GM10248 (cell line): ENCODE measurements around the gene THOC7.
A peak's percentile ranks its signal among the peaks of the same experiment; 100 is the strongest.

Experiments used
- CTCF ChIA-PET: fragments of 300-600 bp; sonication (Branson Sonifier 250); formaldehyde crosslinking; extraction: SDS; loops from one replicate; lab custom pipeline; 2021; ENCODE audit warnings: antibody characterized with exemption; lab: Yijun Ruan, JAX
- POLR2A ChIA-PET: fragments of 350-650 bp; sonication (Branson Sonifier 250); formaldehyde crosslinking; extraction: SDS; loops from one replicate; lab custom pipeline; 2020; ENCODE audit warnings: antibody characterized with exemption; lab: Yijun Ruan, JAX
- DNase-seq: peaks from one replicate; pipeline ENCODE4 v3.0.0; 2012; ENCODE audit errors: extremely low spot score
- TF ChIP-seq, protein P1 (sequence below): IDR thresholded peaks from 2 replicates; pipeline ENCODE4 v1.5.1; 2012; ENCODE audit warnings: mild to moderate bottlenecking, low read depth; ENCODE audit errors: extremely low read depth, missing control alignments, control extremely low read depth

The THOC7 gene

DNA sequence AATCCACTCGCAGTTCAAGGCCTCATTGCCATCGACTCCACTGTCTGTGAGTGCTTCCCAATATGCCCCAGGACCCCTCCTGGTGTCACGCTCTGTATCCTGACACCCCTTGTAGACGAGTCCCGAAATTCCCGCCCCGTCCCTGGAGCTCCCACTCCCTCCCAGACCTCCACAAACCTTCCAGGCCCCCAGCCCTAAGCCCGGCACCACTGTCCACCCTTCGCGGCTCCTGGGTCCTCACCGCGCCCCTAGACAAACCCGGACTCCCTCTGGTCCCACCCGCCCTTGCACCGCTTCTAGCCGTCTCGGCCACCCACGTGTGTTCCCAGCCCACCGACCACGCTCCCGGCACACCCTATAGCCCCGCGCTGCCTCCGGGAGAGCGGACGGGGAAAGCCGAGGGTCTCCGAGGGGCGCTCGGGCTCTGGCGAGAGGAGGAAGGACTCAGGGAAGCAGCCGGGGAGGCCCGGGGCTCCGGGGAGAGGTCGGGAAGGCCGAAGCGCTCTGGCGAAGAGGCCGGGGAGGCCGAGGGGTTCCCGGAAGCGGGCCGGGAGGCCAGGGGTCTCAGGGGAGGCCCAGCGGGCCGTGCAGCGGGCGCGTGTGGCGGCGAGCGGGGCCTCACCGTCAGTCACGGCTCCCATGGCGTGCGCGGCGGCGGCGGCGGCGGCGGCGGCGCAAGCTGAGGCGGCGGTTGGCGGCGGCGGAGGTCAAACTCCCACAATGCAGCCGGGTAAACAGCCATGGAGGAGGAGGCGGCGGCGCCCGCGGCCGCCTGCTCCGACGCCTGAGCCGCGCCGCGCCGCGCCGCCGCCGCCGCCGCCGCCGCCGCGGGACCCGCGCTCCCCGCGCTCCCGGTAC lies at the start of gene THOC7, which contains the start of gene ATXN7:
TSS of gene THOC7 (minus strand) at position 656 of the 858 bp plus-strand sequence. CDS start at position 641, 15 bp downstream.
TSS of gene ATXN7 (plus strand) at position 718 of the 858 bp plus-strand sequence. CDS start 48,732 bp downstream, outside the sequence.
- CTCF ChIA-PET, result interaction anchor here (1.3 kb wide), 1 partner anchor 10 kb away, joined by 4 read pairs; no protein-coding TSS in a partner anchor

DNA sequence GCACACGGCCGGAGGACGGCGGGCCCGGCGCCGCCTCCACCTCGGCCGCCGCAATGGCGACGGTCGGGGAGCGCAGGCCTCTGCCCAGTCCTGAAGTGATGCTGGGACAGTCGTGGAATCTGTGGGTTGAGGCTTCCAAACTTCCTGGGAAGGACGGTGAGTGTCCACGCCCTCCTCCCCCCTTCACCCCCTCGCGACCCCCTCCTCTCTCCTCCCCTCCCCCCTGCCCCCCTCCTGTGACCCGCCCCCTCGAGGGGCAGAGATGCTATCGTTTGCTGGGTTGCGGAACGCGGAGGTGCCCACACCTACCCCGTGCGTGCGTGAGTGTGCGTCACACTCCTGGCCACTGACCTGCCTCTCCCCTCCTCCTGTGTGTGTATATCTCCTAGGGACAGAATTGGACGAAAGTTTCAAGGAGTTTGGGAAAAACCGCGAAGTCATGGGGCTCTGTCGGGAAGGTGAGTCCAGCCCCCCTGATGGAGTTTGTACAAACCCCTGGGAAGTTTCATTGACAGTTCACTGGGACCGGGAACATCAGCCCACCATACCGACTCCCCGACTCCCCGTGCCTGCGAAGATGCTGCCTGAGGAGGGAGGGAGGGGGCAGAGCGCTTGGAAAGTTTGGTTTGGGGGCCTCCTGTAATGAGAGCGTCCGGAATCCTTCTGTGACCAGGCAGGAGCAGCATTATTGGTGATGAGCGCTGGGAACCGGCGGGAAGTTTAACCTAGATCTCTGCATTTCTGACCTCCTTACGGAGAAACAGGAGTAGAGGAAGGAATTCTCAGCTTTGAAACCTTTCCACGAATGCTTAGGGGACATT lies 49.4 kb upstream of the THOC7 start:
- ChIA-PET POLR2A (no interaction called here), CTCF (interaction anchor here (1.0 to 1.5 kb wide), 2 partner anchors 13 to 43 kb away, joined by 5 to 6 read pairs; no protein-coding TSS in a partner anchor)
- TF ChIP-seq, protein P1, sequence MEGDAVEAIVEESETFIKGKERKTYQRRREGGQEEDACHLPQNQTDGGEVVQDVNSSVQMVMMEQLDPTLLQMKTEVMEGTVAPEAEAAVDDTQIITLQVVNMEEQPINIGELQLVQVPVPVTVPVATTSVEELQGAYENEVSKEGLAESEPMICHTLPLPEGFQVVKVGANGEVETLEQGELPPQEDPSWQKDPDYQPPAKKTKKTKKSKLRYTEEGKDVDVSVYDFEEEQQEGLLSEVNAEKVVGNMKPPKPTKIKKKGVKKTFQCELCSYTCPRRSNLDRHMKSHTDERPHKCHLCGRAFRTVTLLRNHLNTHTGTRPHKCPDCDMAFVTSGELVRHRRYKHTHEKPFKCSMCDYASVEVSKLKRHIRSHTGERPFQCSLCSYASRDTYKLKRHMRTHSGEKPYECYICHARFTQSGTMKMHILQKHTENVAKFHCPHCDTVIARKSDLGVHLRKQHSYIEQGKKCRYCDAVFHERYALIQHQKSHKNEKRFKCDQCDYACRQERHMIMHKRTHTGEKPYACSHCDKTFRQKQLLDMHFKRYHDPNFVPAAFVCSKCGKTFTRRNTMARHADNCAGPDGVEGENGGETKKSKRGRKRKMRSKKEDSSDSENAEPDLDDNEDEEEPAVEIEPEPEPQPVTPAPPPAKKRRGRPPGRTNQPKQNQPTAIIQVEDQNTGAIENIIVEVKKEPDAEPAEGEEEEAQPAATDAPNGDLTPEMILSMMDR, result no peak
- DNase-seq, result peak; percentile 31

More for the DNA sequence above, at the start of gene THOC7, which contains the start of gene ATXN7:
- TF ChIP-seq, protein P1, result no peak
- peak; percentile 83 for DNase-seq
- POLR2A ChIA-PET, result no interaction called here

DNA sequence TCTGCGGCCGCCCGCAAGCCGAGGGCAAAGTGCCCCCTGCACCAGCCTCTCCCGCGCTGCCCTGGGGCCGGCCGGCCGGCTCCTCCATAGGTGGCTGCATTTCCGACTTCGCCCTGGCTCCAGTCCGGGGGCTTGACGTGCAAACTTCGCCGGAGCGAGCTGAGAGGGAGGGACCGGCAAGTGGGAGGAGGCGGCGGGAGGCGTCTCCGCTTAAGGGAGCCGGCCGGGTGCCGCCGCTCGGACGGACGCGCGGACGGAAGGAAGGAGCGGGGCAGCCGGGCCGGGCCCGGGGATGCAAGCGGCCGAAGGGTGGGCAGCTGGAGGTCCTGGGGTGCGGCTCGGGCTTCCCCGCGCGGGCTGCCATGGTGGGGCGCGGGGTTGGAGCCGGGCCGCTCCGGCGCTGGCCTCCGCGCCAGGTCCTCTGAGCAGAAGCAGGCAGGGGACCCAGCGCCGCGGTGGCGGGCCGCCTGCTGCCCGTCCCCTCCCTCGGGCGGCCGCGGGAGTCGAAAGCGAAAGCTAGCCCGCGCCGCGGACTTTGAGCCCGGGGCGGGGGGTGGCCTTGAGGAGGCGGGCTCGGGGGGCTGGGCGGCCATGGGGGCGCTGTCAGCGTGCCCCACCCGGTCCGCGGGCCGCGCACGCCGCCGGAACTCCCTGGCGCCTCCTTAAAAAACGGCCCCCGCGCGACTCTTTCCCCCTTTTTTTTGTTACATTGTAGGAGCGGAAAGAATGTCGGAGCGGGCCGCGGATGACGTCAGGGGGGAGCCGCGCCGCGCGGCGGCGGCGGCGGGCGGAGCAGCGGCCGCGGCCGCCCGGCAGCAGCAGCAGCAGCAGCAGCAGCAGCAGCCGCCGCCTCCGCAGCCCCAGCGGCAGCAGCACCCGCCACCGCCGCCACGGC lies 48.5 kb upstream of the THOC7 start, which contains the start of gene SCAANT1:
TSS of gene SCAANT1 (minus strand) at position 511 of the 895 bp plus-strand sequence.
- peak; percentile 87 for DNase-seq
- ChIA-PET CTCF (interaction anchor here (1.0 to 1.5 kb wide), 3 partner anchors 12 to 42 kb away, joined by 4 to 6 read pairs (median 5); no protein-coding TSS in a partner anchor), POLR2A (no interaction called here)
- TF ChIP-seq, protein P1, result no peak

DNA sequence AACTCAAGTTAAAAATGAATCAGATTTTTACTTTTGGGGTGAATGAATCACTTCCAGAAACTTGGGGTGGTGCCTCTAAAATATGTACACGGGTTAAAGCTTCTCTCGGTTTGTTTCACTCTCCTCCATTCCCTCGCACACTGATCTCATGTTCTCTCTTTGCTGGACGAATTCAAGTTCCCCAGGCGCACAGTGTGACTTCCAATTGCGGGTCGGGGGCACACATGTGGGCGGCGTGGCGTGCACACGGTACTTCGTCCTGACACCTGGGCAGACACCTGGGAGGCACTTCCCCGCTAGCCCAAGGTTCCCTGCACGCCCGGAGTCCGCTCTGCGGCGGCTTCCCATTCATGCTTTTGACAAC lies 47.9 kb upstream of the THOC7 start:
- ChIA-PET CTCF (interaction anchor here (1.4 to 1.5 kb wide), 3 partner anchors 12 to 50 kb away, joined by 3 to 6 read pairs (median 4); no protein-coding TSS in a partner anchor), POLR2A (no interaction called here)
- TF ChIP-seq, protein P1, result no peak
- DNase-seq, result no peak

DNA sequence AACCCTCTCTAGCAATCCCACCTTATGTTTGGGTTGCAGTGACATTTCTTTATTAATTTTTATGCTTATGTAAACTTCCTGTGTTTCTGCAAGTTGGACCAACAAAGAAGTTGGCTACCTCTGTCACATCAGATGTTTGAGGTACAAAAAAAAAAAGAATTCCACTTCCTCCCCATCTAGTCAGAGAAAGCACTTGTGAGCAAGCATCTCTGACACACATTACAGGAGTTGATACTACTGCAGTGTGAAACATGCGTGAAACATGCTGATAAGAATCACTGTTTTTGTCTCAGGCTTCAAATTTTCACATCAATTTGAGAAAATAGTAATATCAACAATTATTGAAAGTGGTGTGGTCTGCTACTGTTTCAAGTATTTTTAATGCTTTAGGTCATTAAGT lies 47.3 kb upstream of the THOC7 start:
- ChIA-PET POLR2A (no interaction called here), CTCF (interaction anchor here (1.4 to 1.9 kb wide), 3 partner anchors 11 to 51 kb away, joined by 3 to 9 read pairs (median 4); no protein-coding TSS in a partner anchor)
- peak; percentile 29 for DNase-seq
- TF ChIP-seq, protein P1, result no peak
